Measurements from ENCODE around the gene L1TD1.

DNA sequence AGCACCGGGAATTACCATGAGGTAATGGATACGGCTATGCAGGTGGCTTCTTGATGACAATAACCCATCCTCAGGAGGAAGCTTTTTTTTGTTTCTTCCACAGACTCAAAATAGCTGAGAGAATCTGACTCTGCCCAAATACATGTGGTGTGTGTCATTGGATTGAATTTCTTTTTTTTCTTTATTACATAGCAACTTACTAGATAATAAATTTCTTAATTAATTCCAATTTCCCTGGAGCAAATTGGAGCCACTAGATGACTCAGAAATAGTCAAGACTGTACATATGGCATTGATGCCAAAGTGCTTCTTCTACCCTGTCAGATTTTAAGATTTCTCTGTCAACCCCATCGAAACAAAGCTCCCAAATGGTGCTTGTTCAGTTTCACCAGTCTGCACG lies 42.7 kb downstream of the L1TD1 start:
- TF ChIP-seq, protein P1, sequence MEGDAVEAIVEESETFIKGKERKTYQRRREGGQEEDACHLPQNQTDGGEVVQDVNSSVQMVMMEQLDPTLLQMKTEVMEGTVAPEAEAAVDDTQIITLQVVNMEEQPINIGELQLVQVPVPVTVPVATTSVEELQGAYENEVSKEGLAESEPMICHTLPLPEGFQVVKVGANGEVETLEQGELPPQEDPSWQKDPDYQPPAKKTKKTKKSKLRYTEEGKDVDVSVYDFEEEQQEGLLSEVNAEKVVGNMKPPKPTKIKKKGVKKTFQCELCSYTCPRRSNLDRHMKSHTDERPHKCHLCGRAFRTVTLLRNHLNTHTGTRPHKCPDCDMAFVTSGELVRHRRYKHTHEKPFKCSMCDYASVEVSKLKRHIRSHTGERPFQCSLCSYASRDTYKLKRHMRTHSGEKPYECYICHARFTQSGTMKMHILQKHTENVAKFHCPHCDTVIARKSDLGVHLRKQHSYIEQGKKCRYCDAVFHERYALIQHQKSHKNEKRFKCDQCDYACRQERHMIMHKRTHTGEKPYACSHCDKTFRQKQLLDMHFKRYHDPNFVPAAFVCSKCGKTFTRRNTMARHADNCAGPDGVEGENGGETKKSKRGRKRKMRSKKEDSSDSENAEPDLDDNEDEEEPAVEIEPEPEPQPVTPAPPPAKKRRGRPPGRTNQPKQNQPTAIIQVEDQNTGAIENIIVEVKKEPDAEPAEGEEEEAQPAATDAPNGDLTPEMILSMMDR (conservative IDR thresholded peaks at IDR 0.05), result no peak
- no peak for TF ChIP-seq EZH2 (IDR thresholded peaks at IDR 0.05; ENCODE audit: low read depth)

Data from PC-9 (cell line).